ENCODE measurements around the gene LIN9.

DNA sequence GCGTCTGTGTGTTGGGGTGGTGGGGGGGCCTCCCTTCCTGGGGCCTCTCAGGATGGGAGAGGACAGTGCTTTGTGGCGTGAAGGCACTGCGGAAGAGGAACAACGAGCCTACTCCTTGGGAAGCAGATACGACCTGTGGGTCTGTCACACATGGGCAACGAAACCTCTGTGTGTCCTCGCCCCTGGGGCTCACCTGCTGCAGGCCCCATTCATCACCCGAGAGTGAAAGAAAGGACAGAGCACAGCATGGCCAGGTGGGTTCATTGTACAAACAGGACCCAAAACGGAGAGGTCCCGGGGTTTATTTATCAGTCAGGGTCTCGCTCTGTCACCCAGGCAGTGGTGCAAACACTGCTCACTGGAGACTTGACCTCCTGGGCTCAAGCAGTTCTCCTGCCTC, 40.1 kb upstream of the LIN9 start:
- TF ChIP-seq, protein P1, sequence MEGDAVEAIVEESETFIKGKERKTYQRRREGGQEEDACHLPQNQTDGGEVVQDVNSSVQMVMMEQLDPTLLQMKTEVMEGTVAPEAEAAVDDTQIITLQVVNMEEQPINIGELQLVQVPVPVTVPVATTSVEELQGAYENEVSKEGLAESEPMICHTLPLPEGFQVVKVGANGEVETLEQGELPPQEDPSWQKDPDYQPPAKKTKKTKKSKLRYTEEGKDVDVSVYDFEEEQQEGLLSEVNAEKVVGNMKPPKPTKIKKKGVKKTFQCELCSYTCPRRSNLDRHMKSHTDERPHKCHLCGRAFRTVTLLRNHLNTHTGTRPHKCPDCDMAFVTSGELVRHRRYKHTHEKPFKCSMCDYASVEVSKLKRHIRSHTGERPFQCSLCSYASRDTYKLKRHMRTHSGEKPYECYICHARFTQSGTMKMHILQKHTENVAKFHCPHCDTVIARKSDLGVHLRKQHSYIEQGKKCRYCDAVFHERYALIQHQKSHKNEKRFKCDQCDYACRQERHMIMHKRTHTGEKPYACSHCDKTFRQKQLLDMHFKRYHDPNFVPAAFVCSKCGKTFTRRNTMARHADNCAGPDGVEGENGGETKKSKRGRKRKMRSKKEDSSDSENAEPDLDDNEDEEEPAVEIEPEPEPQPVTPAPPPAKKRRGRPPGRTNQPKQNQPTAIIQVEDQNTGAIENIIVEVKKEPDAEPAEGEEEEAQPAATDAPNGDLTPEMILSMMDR (IDR thresholded peaks at IDR 0.05 in 4 of 5, conservative IDR thresholded peaks at IDR 0.05 in 1 of 5), result no peak
- TF ChIP-seq POLR2A (IDR thresholded peaks at IDR 0.05), result no peak
